Mesenchymal stem cell (in vitro differentiated cells and primary cell): ENCODE measurements around the gene PTPRH.
A peak's percentile ranks its signal among the peaks of the same experiment; 100 is the strongest.

ENCODE experiments used
- DNase-seq: peaks from one replicate; pipeline ENCODE4 v3.0.0-alpha.2; 2013
- H2AFZ ChIP-seq: one replicate; pipeline ENCODE4 v1.6.1; 2013; ENCODE audit warnings: low read depth, mild to moderate bottlenecking, control low read depth, inconsistent platforms, low read length, moderate library complexity
- H2AK5ac ChIP-seq: 2 replicates; pipeline ENCODE4 v1.6.1; 2013; ENCODE audit warnings: low read length, moderate library complexity, mild to moderate bottlenecking, inconsistent platforms; ENCODE audit not compliant: severe bottlenecking
- H2BK120ac ChIP-seq: one replicate; pipeline ENCODE4 v1.6.1; 2013; ENCODE audit warnings: low read depth, mild to moderate bottlenecking, inconsistent platforms, low read length, moderate library complexity
- H2BK12ac ChIP-seq, 2 experiments: one replicate each; pipeline ENCODE4 v1.6.1; 2013; ENCODE audit warnings: inconsistent platforms in 2 of 2, low read length in 2 of 2, mild to moderate bottlenecking in 2 of 2, moderate library complexity in 2 of 2, control low read depth in 1 of 2
- H2BK15ac ChIP-seq: one replicate; pipeline ENCODE4 v1.6.1; 2013; ENCODE audit warnings: mild to moderate bottlenecking, low read depth, inconsistent platforms; ENCODE audit not compliant: poor library complexity, severe bottlenecking
- H2BK5ac ChIP-seq: 2 replicates; pipeline ENCODE4 v1.6.1; 2013; ENCODE audit warnings: low read depth, mild to moderate bottlenecking, low read length, control low read depth, inconsistent platforms; ENCODE audit not compliant: poor library complexity, severe bottlenecking
- H3K14ac ChIP-seq, 2 experiments: one replicate each; pipeline ENCODE4 v1.6.1; 2013; ENCODE audit warnings: inconsistent platforms in 2 of 2, low read length in 2 of 2, control low read depth in 1 of 2, mild to moderate bottlenecking in 1 of 2, moderate library complexity in 1 of 2
- H3K18ac ChIP-seq, 2 experiments: one replicate each; pipeline ENCODE4 v1.6.1; 2013; ENCODE audit warnings: inconsistent platforms in 2 of 2, low read length in 2 of 2, control low read depth in 1 of 2, low read depth in 1 of 2, mild to moderate bottlenecking in 1 of 2
- H3K23ac ChIP-seq, 2 experiments: one replicate each; pipeline ENCODE4 v1.6.1; 2013; ENCODE audit warnings: inconsistent platforms in 2 of 2, low read length in 2 of 2, mild to moderate bottlenecking in 2 of 2, moderate library complexity in 2 of 2, control low read depth in 1 of 2
- H3K27ac ChIP-seq: 2 replicates; pipeline ENCODE4 v1.5.1; 2013; ENCODE audit warnings: mild to moderate bottlenecking, moderate library complexity, low read length, control low read depth, inconsistent platforms; ENCODE audit not compliant: poor library complexity, severe bottlenecking
- H3K27me3 ChIP-seq, 2 experiments: 2 replicates each; pipeline versions ENCODE4 v1.6.1 to v1.7.0; 2013; ENCODE audit warnings: low read length in 2 of 2, mild to moderate bottlenecking in 2 of 2, moderate library complexity in 2 of 2, control low read depth in 1 of 2, inconsistent platforms in 1 of 2; ENCODE audit not compliant: control insufficient read depth in 1 of 2, insufficient read depth in 1 of 2
- H3K36me3 ChIP-seq, 2 experiments: 2 replicates each; pipeline versions ENCODE4 v1.6.1 to v1.7.0; 2013; ENCODE audit warnings: low read length in 2 of 2, control low read depth in 1 of 2, inconsistent platforms in 1 of 2, low read depth in 1 of 2, mild to moderate bottlenecking in 1 of 2; ENCODE audit not compliant: insufficient read depth in 2 of 2, control insufficient read depth in 1 of 2
- H3K4ac ChIP-seq, 2 experiments: one replicate each; pipeline ENCODE4 v1.6.1; 2013; ENCODE audit warnings: inconsistent platforms in 2 of 2, low read length in 2 of 2, mild to moderate bottlenecking in 2 of 2, moderate library complexity in 2 of 2, control low read depth in 1 of 2, low read depth in 1 of 2
- H3K4me1 ChIP-seq: 2 replicates; pipeline ENCODE4 v1.6.1; 2013; ENCODE audit warnings: low read depth, low read length, control low read depth; ENCODE audit not compliant: control insufficient read depth, insufficient read depth
- H3K4me2 ChIP-seq: 2 replicates; pipeline ENCODE4 v1.6.1; 2013; ENCODE audit warnings: low read length, mild to moderate bottlenecking, inconsistent platforms; ENCODE audit not compliant: poor library complexity, severe bottlenecking
- H3K4me3 ChIP-seq, 2 experiments: 2 replicates each; pipeline versions ENCODE4 v1.5.1 to v1.7.0; 2013; ENCODE audit warnings: low read length in 2 of 2, mild to moderate bottlenecking in 2 of 2, control low read depth in 1 of 2, low read depth in 1 of 2; ENCODE audit not compliant: insufficient read depth in 1 of 2
- H3K79me1 ChIP-seq: replicated peaks from 2 replicates; pipeline ENCODE4 v1.6.1; 2013; ENCODE audit warnings: mild to moderate bottlenecking, control low read depth, low read length, inconsistent platforms; ENCODE audit not compliant: poor library complexity, severe bottlenecking
- H3K9ac ChIP-seq: 2 replicates; pipeline ENCODE4 v1.7.0; 2013; ENCODE audit warnings: mild to moderate bottlenecking, low read length, moderate library complexity
- H3K9me3 ChIP-seq: 2 replicates; pipeline ENCODE4 v1.7.0; 2013; ENCODE audit warnings: mild to moderate bottlenecking, low read length; ENCODE audit not compliant: control insufficient read depth
- H4K8ac ChIP-seq: one replicate; pipeline ENCODE4 v1.6.1; 2013; ENCODE audit warnings: inconsistent platforms, mild to moderate bottlenecking, low read length, moderate library complexity
- H4K91ac ChIP-seq: one replicate; pipeline ENCODE4 v1.6.1; 2013; ENCODE audit warnings: mild to moderate bottlenecking, low read length, inconsistent platforms
- WGBS: methylation state at CpG from one replicate; pipeline ENCODE4 v1.1.7; 2013; ENCODE audit warnings: mixed read lengths; 5-methylcytosine and 5-hydroxymethylcytosine counted together

Gene PTPRH

DNA sequence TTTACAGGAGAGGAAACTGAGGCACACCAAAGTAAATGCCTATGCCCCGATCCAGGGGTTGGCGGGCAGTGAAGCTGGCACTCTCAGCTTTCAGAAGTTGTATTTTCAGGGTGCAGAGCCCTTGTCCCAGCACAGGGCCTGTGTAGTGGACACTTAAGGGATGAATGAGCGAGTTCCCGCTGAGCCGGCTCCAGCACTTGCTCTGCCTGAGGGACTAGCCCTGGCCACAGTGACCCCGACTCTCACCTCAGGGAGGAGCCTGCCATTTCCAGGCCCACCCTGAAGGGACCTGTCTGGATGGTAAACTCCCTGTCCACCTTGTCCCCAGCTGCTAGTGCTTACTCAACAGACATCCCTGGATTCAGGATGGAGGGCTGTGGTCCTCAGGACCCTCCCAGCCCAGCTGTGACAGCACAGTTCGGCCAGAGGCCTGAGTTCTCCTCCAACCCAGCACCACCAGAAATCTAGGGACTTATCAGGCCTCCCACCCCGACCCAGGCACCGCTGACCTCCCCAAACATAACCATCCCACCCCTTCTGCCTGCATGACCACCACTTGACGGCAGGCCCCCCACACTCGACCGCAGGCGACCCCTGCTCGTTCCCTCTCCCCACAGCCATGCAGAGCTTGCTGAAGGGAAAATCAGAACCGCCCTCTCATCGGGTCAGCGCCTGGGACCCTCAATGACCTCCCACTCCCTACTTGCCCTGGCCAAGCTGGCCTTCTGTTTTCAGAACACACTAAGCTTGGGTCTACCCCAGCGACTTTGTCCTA lies 41.1 kb upstream of the PTPRH start:
- H3K4me1 ChIP-seq: peaks cover 63% of the 10 kb centered on the region
- no peak overlapping the region for H2AK5ac ChIP-seq
- H2BK12ac ChIP-seq: no peak overlapping the region
- no peak overlapping the region for H3K27ac ChIP-seq
- no peak overlapping the region for H3K9ac ChIP-seq
- H3K4me2 ChIP-seq: no peak overlapping the region
- H3K23ac ChIP-seq: no peak overlapping the region
- H3K9me3 ChIP-seq: no peaks in the 10 kb centered on the region
- H3K4me3 ChIP-seq: no peak overlapping the region
- H2BK15ac ChIP-seq: no peak overlapping the region
- H3K4ac ChIP-seq: no peak overlapping the region
- H3K36me3 ChIP-seq: peaks cover 15 to 60% of the 10 kb centered on the region in 2 experiments
- H2BK120ac ChIP-seq: no peak overlapping the region
- no peak overlapping the region for H3K14ac ChIP-seq
- no peaks in the 10 kb centered on the region for H3K27me3 ChIP-seq
- H4K91ac ChIP-seq: no peak overlapping the region
- H2BK5ac ChIP-seq: no peak overlapping the region
- no peak for DNase-seq
- H3K18ac ChIP-seq: no peak overlapping the region
- no peak overlapping the region for H2AFZ ChIP-seq
- no peak overlapping the region for H4K8ac ChIP-seq
- 95% methylated on average over 18 of the region's 18 CpGs for WGBS
- H3K79me1 ChIP-seq: peaks cover 14% of the 10 kb centered on the region

DNA sequence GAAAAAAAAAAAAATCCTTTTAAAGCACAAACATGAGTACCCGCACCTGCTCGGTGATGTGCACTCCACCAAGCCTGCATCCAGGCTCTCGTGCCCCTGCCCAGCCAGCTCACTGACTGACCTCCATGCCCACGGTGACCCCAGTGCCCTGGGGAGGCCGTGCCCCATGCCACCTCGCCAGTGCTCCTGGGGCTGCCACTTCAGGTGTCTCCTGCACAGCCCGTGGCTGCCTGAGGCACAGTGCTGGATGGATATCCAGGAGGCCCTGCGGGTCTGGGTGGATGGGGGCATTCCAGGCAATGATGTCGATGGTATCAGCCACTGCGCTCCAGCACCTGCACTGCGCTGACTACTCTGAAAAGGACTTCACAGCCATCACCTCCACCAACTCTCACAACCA lies 40.5 kb upstream of the PTPRH start:
- Histone ChIP-seq H3K4me3 (no peak overlapping the region), H3K4me2 (no peak overlapping the region), H3K4ac (no peak overlapping the region), H2BK5ac (no peak overlapping the region), H3K36me3 (peaks cover 21 to 66% of the 10 kb centered on the region in 2 experiments), H2BK120ac (no peak overlapping the region), H3K23ac (no peak overlapping the region), H4K8ac (no peak overlapping the region), H3K9me3 (no peaks in the 10 kb centered on the region), H2BK15ac (peak overlapping the region; percentile 31), H3K14ac (no peak overlapping the region), H3K27me3 (no peaks in the 10 kb centered on the region), H3K18ac (no peak overlapping the region), H3K79me1 (peaks cover 20% of the 10 kb centered on the region), H2AK5ac (no peak overlapping the region), H2AFZ (no peak overlapping the region), H3K4me1 (peaks cover 59% of the 10 kb centered on the region), H4K91ac (no peak overlapping the region), H3K27ac (no peak overlapping the region), H3K9ac (no peak overlapping the region), H2BK12ac (no peak overlapping the region)
- DNase-seq: no peak
- WGBS: 95% methylated on average over 11 of the region's 11 CpGs

DNA sequence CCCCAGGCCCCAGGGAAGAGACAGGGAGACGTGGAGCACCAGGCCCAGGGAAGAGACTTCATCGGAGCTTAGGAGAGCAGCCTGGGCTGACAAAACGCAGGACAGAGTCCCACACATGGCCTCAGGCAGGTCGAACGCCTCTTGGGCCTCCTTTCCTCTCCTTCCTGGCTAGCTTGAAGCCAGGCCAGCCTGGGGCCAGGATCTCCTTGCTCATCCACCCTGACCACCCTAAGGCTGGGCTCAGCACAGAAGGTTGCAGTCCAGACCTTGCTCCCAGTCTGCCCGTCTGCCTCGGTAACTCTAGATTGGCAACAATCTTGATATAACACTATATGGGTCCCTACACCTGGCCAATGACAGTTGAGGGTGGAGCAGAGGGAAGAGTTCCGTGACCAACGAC lies 39.4 kb upstream of the PTPRH start:
- 96% methylated on average over 9 of the region's 9 CpGs for WGBS
- Histone ChIP-seq H2BK120ac (no peak overlapping the region), H4K91ac (no peak overlapping the region), H2BK15ac (no peak overlapping the region), H2AFZ (no peak overlapping the region), H4K8ac (no peak overlapping the region), H2AK5ac (no peak overlapping the region), H3K18ac (no peak overlapping the region), H3K14ac (no peak overlapping the region), H3K23ac (no peak overlapping the region), H3K4ac (no peak overlapping the region), H3K4me2 (no peak overlapping the region), H3K4me3 (no peak overlapping the region), H3K9ac (no peak overlapping the region), H3K27me3 (no peaks in the 10 kb centered on the region), H3K4me1 (peaks cover 51% of the 10 kb centered on the region), H2BK5ac (no peak overlapping the region), H3K36me3 (peaks cover 32 to 68% of the 10 kb centered on the region in 2 experiments), H2BK12ac (no peak overlapping the region), H3K9me3 (no peaks in the 10 kb centered on the region), H3K79me1 (peaks cover 24% of the 10 kb centered on the region), H3K27ac (no peak overlapping the region)
- DNase-seq: no peak

DNA sequence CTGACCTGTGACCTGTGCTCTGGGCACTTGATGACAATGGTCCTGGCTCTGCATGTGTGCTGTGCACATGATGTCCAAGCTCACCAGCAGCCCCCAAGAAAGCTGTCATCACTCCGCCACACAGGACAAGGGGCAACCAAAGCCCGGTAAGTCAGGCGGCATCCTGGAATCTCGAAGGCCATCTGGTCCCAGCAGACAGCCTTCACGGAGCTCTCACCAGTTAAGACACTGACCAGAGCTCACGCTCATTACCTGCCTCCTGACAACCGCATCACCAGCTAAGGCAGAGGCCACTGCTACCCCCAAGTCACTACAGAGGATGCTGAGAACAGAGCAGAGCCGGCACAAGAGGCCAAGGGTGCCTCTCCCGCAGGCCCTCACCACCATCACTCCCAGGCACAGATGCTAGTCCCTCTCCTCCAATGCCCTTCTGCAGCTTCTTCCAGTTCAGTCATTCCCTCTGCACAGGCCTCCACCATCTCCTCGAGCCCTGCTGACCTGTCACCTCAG lies 38.9 kb upstream of the PTPRH start:
- Histone ChIP-seq H2BK120ac (no peak overlapping the region), H3K4me3 (no peak overlapping the region), H3K23ac (no peak overlapping the region), H3K4me1 (peaks cover 48% of the 10 kb centered on the region), H4K91ac (no peak overlapping the region), H2AK5ac (no peak overlapping the region), H3K27ac (no peak overlapping the region), H3K9ac (peak overlapping the region; percentile 34), H3K18ac (no peak overlapping the region), H2BK12ac (no peak overlapping the region), H3K79me1 (peaks cover 24% of the 10 kb centered on the region), H4K8ac (no peak overlapping the region), H3K36me3 (peaks cover 37 to 69% of the 10 kb centered on the region in 2 experiments), H3K4ac (no peak overlapping the region), H3K4me2 (no peak overlapping the region), H2BK15ac (no peak overlapping the region), H2BK5ac (no peak overlapping the region), H2AFZ (no peak overlapping the region), H3K27me3 (no peaks in the 10 kb centered on the region), H3K9me3 (no peaks in the 10 kb centered on the region), H3K14ac (no peak overlapping the region)
- 89% methylated on average over 10 of the region's 10 CpGs for WGBS
- DNase-seq: no peak
